Adrenal gland (tissue), 12 donors: ENCODE results near the gene P2RX3. TPM values are rescaled to one million over a fixed set of nuclear protein-coding genes. Genes with fewer than 3 reads are reported as not detected.

Experiments used
- DNase-seq, 7 donors: peaks; one replicate each; pipeline ENCODE4 v3.0.0-alpha.2; 2019 to 2020
- H3K27ac ChIP-seq, 5 donors: fragments of 200-600 bp; sonication (generic) in 4 of 5; 1 replicate in 3 of 5; 2 replicates in 2 of 5; pipeline versions ENCODE4 v1.5.1 to v1.8.0; 2016 to 2020; ENCODE audit warnings: mild to moderate bottlenecking in 1 of 5
- H3K27me3 ChIP-seq: fragments of 200-600 bp; 2 replicates; pipeline ENCODE4 v1.8.0; 2021
- H3K36me3 ChIP-seq, 2 donors: fragments of 200-600 bp; replicated peaks in 1 of 2; 1 replicate in 1 of 2; 2 replicates in 1 of 2; pipeline versions ENCODE4 v1.5.1 to v1.8.0; 2018 to 2022
- H3K4me1 ChIP-seq, 2 donors: fragments of 200-600 bp; replicated peaks in 1 of 2; 1 replicate in 1 of 2; 2 replicates in 1 of 2; pipeline versions ENCODE4 v1.5.1 to v1.8.0; 2018 to 2021
- H3K4me3 ChIP-seq, 4 donors: fragments of 200-600 bp; sonication (generic) in 3 of 4; one replicate each; pipeline ENCODE4 v1.5.1; 2016 to 2018
- H3K9me3 ChIP-seq, 3 donors: fragments of 200-600 bp; sonication (generic) in 1 of 3; replicated peaks in 1 of 3; 1 replicate in 2 of 3; 2 replicates in 1 of 3; pipeline versions ENCODE4 v1.5.1 to v1.8.0; 2016 to 2021
- POLR2A ChIP-seq, 2 donors: fragments of 450-650 bp; IDR thresholded peaks; one replicate each; pipeline ENCODE4 v1.6.1; 2017; ENCODE audit warnings: antibody characterized with exemption in 2 of 2, mild to moderate bottlenecking in 2 of 2, moderate library complexity in 1 of 2
- WGBS, 4 donors: extraction: QIAGEN DNeasy Blood & Tissue Kit in 2 of 4; methylation state at CpG; one replicate each; pipeline versions ENCODE4 v1.1.5 to v1.1.7; 2013 to 2017; 5-methylcytosine and 5-hydroxymethylcytosine counted together
- intact Hi-C, 2 donors: fragments of 100-400 bp; cut with DNase I; formaldehyde crosslinking; loops; one replicate each; pipeline versions ENCODE4 v1.14.1 to v1.15.0; 2022 to 2023
- polyA plus RNA-seq, 3 donors: library from polyadenylated mRNA; stranded (reverse); fragments of 200-250 nt in 2 of 3; fragments of 350-450 nt in 1 of 3; fragmentation: Illumina TruSeq in 1 of 3; extraction: RNeasy Lipid Tissue Mini Kit (QIAGEN cat#74804) in 1 of 3; gene quantifications; one replicate each; pipeline ENCODE4 v1.2.3, GENCODE V29; 2013 to 2014
- total RNA-seq, 9 donors: library from RNA; depleted of rRNA in 4 of 9; stranded (reverse); fragments of >200 nt in 4 of 9; fragments of 120-200 nt in 1 of 9; fragmentation: NEBNext Ultra II Directional in 1 of 9; extraction: Animal tissue kit (Norgen Biotek cat#: 25700) in 1 of 9; gene quantifications; one replicate each; pipeline versions ENCODE4 v1.1.0 to v1.2.4, GENCODE V29; 2013 to 2023
- TF ChIP-seq, protein P1 (sequence below), 6 experiments: fragments of 450-650 bp in 4 of 6; fragments of 200-600 bp in 2 of 6; sonication (generic) in 1 of 6; IDR thresholded peaks; 1 replicate in 5 of 6; 2 replicates in 1 of 6; pipeline versions ENCODE4 v1.5.1 to v1.8.0; 2016 to 2021; ENCODE audit warnings: antibody characterized with exemption in 6 of 6, mild to moderate bottlenecking in 2 of 6, moderate library complexity in 1 of 6
- donor health status: healthy with polysubstance abuse.
- donor health status: Bipolar disorder and iron deficiency.
- donor health status: DM: yes; HTN: yes; CAD: no.
- donor health status: DM: no; HTN: no; CAD: no.
- donor health status: DM: no; HTN: no; CAD: no.
- donor health status: DM: yes; HTN: yes; CAD: no.

Gene P2RX3
- total and polyA plus RNA-seq, 12 donors: 0.11 to 2.5 (median 0.76) TPM; not detected in 2

DNA sequence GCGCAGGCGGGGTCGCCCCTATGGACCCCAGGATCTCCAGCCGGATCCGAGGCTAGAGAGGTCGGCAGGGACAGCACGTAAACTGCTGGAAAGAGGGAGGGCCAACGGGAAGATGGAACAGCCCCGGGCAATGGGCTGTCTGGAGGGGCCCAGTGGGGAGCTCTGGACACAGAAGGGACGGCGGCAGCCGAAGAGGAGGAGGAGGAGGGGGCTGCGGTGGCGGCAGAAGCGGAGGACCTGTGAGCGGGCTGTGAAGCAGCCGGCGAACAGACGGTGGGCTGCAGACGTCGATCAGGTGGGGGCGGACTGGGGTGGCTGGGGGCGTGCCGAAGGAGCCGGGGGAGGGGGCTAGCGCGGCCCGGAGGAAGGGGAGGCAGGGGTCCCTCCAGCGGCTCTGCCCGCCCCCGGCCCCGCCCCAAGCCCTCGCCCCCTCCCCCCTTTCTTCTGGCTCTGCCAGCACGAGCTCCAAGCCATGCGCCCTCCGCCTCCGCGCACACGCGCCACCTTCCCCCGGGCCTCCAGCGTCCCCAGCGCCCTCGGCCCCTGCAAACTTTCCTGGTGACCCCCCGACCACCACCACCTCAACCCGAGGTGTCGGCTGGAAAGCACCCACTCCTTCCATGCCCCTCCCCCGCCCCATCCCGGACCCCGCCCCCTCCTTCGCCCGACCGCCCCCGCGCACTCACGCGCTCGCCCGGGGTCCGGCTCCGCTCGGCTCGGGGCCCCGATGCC, 13.8 kb upstream of the P2RX3 start:
- Histone ChIP-seq H3K27me3 (no peaks in the 10 kb centered on the region), H3K4me3 (peak overlapping the region; percentile 20 to 92 (median 64)), H3K27ac (peak overlapping the region; percentile 75 to 100 (median 98)), H3K4me1 (peaks cover 45 to 56% of the 10 kb centered on the region in 2 donors), H3K36me3 (peaks cover 0 to 44% of the 10 kb centered on the region in 2 donors), H3K9me3 (no peaks in the 10 kb centered on the region)
- peak; percentile 61 to 79 (median 64) for DNase-seq
- WGBS, 4 donors: 0 to 8% (median 1%) methylated on average over 2 to 60 of the region's 64 CpGs
- TF ChIP-seq POLR2A (IDR thresholded peaks at IDR 0.05): peak in 1 of 2 donors; percentile 20
- TF ChIP-seq, protein P1, sequence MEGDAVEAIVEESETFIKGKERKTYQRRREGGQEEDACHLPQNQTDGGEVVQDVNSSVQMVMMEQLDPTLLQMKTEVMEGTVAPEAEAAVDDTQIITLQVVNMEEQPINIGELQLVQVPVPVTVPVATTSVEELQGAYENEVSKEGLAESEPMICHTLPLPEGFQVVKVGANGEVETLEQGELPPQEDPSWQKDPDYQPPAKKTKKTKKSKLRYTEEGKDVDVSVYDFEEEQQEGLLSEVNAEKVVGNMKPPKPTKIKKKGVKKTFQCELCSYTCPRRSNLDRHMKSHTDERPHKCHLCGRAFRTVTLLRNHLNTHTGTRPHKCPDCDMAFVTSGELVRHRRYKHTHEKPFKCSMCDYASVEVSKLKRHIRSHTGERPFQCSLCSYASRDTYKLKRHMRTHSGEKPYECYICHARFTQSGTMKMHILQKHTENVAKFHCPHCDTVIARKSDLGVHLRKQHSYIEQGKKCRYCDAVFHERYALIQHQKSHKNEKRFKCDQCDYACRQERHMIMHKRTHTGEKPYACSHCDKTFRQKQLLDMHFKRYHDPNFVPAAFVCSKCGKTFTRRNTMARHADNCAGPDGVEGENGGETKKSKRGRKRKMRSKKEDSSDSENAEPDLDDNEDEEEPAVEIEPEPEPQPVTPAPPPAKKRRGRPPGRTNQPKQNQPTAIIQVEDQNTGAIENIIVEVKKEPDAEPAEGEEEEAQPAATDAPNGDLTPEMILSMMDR (IDR thresholded peaks at IDR 0.05): no peak
- intact Hi-C loops: no loop called here

DNA sequence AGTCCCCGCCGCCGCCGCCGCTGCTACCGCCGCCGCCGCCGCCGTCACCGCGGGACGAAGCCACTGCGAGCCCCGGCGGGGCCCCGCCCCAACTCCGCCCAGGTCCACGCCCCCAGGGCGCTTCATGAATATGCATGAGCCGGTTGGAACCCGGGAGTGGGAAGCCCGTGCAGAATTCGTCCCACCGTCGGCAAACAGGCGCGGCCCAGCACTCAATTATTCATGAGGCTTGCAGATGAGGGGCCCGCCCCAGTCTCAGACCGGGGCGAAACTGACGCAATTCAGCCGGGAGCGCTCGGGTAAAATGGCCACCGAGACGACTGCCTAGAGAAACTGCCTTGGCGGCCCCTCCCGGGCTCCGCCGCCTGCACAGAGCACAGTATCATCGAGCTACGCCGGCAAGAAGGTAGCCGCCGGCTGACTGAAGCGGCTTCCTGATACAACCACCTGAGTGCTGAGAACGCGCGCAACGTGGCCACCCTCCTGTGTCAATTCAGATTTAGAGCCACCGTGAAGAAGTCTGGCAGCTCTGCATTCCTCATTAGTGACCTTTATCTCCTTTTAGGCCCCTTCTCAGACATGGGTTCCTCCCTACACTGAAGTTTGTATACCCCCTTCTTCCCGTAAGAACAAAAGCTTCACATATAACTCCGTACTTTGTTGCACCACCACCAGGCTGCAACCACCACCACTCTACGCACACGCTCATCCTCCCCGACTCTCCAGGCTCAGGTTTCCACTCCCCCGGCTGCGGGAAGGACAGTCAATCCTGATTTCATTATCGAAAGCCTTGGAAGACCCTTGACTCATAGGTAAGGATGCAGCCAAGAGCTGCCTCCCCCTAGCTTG, 13.0 kb upstream of the P2RX3 start, which contains the start of gene TNKS1BP1:
TSS of gene TNKS1BP1 (minus strand) at position 67 of the 849 bp plus-strand sequence. CDS start 3,067 bp downstream, outside the sequence.
- intact Hi-C loops: no loop called here
- Histone ChIP-seq H3K4me3 (peak within 1 kb of the TSS; percentile 20 to 92 (median 64)), H3K4me1 (peaks cover 39 to 51% of the 10 kb centered on the region in 2 donors), H3K27ac (peak within 1 kb of the TSS; percentile 82 to 100 (median 98)), H3K36me3 (peaks cover 0 to 44% of the 10 kb centered on the region in 2 donors), H3K27me3 (no peaks in the 10 kb centered on the region), H3K9me3 (no peaks in the 10 kb centered on the region)
- peak; percentile 96 to 99 (median 99) for DNase-seq
- 1% methylated on average over 25 to 61 of the region's 61 CpGs for WGBS, 4 donors
- TF ChIP-seq, protein P1 (IDR thresholded peaks at IDR 0.05): peak in 3 of 6 experiments; percentile 14 to 37 (median 22)
- peak; percentile 26 to 91 for TF ChIP-seq POLR2A (IDR thresholded peaks at IDR 0.05)

DNA sequence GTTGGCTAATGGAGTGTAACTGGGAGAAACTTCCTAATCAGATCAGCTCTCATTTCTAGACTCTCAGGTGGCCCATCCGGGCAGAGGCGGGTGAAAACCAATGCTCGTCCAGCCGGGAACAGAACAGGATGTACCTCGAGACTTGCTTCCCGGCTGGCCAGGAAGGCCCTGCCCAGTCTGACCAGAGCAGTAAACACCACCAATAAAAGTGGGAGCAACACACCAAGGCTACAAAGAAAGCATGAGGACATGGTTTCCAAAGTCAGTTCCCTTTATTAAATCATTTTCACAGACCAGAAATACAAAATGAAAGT, 12.5 kb upstream of the P2RX3 start:
- Histone ChIP-seq H3K36me3 (peaks cover 0 to 44% of the 10 kb centered on the region in 2 donors), H3K27ac (peak overlapping the region; percentile 82 to 100 (median 98)), H3K4me1 (peaks cover 38 to 46% of the 10 kb centered on the region in 2 donors), H3K4me3 (peak overlapping the region in 2 of 4 donors; percentile 79 to 92), H3K9me3 (no peaks in the 10 kb centered on the region), H3K27me3 (no peaks in the 10 kb centered on the region)
- 8 to 15% (median 12%) methylated on average over 5 to 6 of the region's 6 CpGs for WGBS, 4 donors
- TF ChIP-seq POLR2A (IDR thresholded peaks at IDR 0.05): peak; percentile 6 to 29
- TF ChIP-seq, protein P1 (IDR thresholded peaks at IDR 0.05): no peak
- DNase-seq: peak in 5 of 7 donors; percentile 72 to 92 (median 81)
- intact Hi-C loops: no loop called here

DNA sequence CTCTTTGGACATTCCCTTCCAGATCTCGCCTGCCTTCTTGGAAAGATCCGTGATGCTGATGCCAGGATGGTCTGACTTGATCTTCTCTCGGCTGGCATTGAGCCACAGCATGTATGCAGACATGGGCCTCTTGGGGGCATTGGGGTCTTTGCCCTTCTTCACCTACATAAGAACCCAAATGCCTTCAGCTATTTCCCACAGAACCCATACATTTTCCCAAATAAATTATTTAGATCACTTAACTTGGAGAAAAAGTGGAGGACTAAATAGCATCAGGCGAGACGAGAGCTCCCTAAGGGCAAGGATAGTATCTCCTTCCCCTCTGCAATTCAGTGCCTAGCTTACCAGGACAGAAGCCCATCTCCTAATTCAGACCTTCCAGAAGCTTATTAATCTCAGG, 10.4 kb upstream of the P2RX3 start:
- Histone ChIP-seq H3K9me3 (no peaks in the 10 kb centered on the region), H3K4me3 (no peak overlapping the region), H3K36me3 (peaks cover 0 to 63% of the 10 kb centered on the region in 2 donors), H3K27me3 (no peaks in the 10 kb centered on the region), H3K4me1 (peaks cover 19 to 27% of the 10 kb centered on the region in 2 donors), H3K27ac (peak overlapping the region in 1 of 5 donors; percentile 7)
- 93 to 98% (median 97%) methylated on average over 5 of the region's 5 CpGs for WGBS, 4 donors
- intact Hi-C loops: no loop called here
- no peak for DNase-seq
- TF ChIP-seq POLR2A (IDR thresholded peaks at IDR 0.05): no peak
- TF ChIP-seq, protein P1 (IDR thresholded peaks at IDR 0.05): no peak
